HL-60/S4 treated with retinoic acid at 250 ng/mL for 4 days and 3 days (cell line): ENCODE measurements around the gene TAF11L14.
"Not testable (repeated sequence)": the region's sequence is repeated elsewhere in the genome, so short reads cannot be mapped to it uniquely, and the experiment has no call there.

Source experiments
- in situ Hi-C: fragments of 300-500 bp; cut with MboI; formaldehyde crosslinking; loops from 2 replicates; pipeline ENCODE4 v1.7.0; 2022; ENCODE audit warnings: low sequenced_read_pairs

TAF11L14 gene

GRCh38 chr5:17634160-17634559 lies at the start of gene TAF11L14:
TSS of gene TAF11L14 (plus strand) at chr5:17634460.
- in situ Hi-C loops, result no loop called here

- in situ Hi-C loops, result not testable (repeated sequence)
Observed at GRCh38 chr5:17585658-17586057, 48.6 kb upstream of the TAF11L14 start, which contains the start of gene TAF11L7. TSS of gene TAF11L7 (minus strand) at chr5:17585758.

- in situ Hi-C loops, result not testable (repeated sequence)
Observed at GRCh38 chr5:17590860-17591259, 43.4 kb upstream of the TAF11L14 start, which contains the start of gene TAF11L8. TSS of gene TAF11L8 (minus strand) at chr5:17590960.

DNA sequence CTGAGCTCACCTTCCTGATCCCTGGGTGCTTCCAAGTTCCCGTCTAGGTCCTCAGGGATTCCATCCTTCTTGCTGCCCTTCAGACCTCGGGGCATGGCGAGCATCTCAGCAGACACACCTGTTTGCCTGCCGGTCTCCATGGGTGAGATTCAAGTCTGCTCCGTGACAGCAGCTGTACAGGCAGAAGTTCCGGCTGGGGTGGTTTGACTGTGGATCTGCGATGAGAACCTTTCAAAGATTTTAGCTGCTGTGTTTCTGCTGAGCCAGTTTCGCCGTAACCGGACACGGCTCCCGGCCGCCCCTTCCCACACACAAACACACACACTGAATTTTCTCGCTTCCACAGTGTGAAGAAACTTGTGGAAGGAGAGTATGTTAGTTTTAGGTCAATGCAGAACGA lies 40.0 kb upstream of the TAF11L14 start, which contains the start of gene TAF11L9:
TAF11L9 (minus strand) TSS at position 140 of the 400 bp plus-strand sequence.
- in situ Hi-C loops, result not testable (repeated sequence)

GRCh38 chr5:17597728-17598127 lies 36.5 kb upstream of the TAF11L14 start, which contains the start of gene TAF11L10:
TSS of gene TAF11L10 (minus strand) at chr5:17597828.
- in situ Hi-C loops, result not testable (repeated sequence)

DNA sequence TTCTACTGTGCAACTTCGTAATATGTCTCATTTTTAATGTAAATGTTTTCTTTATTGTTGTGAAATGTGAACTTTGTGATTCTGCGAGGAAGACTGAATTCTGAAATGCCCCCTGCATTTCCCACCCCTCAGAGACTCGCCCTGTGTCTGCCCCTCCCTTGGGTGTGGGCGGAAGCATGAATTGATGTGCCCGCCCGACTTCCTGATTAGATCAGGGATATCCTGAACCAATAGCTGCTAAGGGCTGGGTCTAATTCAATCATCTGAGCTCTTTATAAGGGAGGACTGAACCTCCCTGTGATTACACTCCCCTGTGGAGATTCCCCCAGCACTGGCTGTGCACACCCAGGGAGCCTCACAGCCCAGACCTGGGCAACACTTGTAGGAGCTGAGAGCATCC lies 30.4 kb upstream of the TAF11L14 start, which contains the start of gene TAF11L11:
TAF11L11 (plus strand) TSS at position 304 of the 400 bp plus-strand sequence.
- in situ Hi-C loops, result not testable (repeated sequence)

GRCh38 chr5:17604951-17605350 lies 29.3 kb upstream of the TAF11L14 start:
- in situ Hi-C loops, result no loop called here

GRCh38 chr5:17607461-17607860 lies 26.8 kb upstream of the TAF11L14 start:
- in situ Hi-C loops, result not testable (repeated sequence)

- in situ Hi-C loops, result not testable (repeated sequence)
Observed at GRCh38 chr5:17610092-17610491, 24.2 kb upstream of the TAF11L14 start, which contains the start of gene TAF11L12. TSS of gene TAF11L12 (plus strand) at chr5:17610392.

GRCh38 chr5:17614872-17615605 lies 19.2 kb upstream of the TAF11L14 start:
- in situ Hi-C loops, result no loop called here

DNA sequence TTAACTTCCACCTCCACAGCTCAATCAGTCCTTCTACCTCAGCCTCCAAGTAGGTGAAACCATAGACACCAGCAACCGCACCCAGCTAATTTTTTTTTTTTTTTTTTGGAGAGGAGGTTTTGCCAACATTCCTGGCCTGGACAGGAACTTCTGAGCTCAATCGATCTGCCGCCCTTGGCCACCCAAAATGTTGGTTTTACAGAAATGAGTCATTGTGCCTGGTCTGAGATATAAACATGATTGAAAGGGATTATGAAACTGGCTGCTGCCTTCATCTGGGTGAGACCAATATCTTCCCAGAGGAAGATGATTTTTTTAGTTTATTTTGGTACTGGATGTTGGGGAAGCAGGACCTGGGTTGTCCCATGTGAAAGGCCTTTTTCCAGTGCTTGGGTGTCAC lies 14.9 kb upstream of the TAF11L14 start:
- in situ Hi-C loops, result no loop called here

GRCh38 chr5:17620627-17621026 lies 13.6 kb upstream of the TAF11L14 start:
- in situ Hi-C loops, result no loop called here

DNA sequence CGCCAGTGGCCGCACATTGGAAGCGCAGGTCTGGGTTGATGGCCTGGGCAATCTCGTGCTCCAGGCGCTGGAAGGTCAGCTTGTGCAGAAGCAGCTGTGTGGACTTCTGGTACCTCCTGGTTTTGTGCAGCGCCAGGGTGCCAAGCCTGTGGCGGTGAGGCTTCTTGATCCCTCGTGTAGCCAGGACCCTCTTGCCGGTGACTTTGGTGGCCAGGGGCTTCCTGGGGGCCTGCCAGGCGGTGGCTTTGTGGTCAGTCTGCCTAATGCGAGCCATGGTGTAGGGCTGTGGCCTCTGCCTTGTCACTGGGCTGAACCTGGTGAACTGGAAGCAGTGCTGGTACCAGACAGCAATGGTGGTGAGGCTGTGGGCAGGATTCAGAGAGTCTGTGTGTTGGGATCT lies 8.6 kb upstream of the TAF11L14 start:
- in situ Hi-C loops, result no loop called here

DNA sequence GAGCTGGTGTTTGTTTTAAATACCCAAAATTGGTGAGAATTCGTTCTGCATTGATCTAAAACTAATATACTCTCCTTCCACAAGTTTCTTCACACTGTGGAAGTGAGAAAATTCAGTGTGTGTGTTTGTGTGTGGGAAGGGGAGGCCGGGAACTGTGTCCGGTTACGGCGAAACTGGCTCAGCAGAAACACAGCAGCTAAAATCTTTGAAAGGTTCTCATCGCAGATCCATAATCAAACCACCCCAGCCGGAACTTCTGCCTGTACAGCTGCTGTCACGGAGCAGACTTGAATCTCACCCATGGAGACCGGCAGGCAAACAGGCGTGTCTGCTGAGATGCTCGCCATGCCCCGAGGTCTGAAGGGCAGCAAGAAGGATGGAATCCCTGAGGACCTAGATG lies 2.5 kb upstream of the TAF11L14 start, which contains the start of gene TAF11L13:
TAF11L13 (plus strand) TSS at position 301 of the 400 bp plus-strand sequence.
- in situ Hi-C loops, result not testable (repeated sequence)

DNA sequence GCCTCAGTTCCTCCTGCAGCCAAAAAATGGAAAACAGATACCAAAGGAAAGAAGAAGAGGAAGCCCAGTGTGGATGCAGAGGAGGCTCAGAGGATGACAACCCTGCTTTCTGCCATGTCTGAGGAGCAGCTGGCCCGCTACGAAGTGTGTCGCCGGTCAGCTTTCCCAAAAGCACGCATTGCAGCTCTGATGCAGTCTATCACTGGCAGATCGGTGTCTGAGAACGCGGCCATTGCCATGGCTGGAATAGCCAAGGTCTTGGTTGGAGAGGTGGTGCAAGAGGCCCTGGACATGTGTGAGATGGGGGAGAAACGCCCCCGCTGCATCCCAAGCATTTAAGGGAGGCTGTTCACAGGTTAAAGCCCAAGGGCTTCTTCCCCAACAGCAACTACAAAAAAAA lies 15.0 kb downstream of the TAF11L14 start:
- in situ Hi-C loops, result not testable (repeated sequence)

- in situ Hi-C loops, result not testable (repeated sequence)
Observed at GRCh38 chr5:17655201-17655759, 21.0 kb downstream of the TAF11L14 start.

- in situ Hi-C loops, result no loop called here
Observed at GRCh38 chr5:17655921-17656320, 21.7 kb downstream of the TAF11L14 start.

DNA sequence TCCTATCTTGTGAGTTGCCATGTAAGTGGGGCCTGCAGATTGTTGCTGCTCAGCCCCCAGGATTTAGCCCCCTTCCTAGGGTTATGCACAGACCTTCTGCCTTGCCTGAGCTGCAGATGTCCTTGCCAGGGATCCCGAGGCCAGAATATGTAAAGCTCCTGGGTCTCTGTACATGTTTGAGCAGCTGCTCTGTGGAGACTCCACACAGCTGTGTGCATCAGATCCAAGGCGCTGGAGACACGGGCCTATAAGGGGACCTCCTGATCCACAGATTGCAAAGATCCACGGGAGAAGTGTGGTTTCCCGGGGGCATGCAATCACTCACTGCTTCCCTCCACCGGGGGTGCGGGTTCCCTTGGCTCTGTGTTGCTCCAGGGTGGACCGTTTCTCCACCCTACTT lies 28.9 kb downstream of the TAF11L14 start:
- in situ Hi-C loops, result no loop called here

DNA sequence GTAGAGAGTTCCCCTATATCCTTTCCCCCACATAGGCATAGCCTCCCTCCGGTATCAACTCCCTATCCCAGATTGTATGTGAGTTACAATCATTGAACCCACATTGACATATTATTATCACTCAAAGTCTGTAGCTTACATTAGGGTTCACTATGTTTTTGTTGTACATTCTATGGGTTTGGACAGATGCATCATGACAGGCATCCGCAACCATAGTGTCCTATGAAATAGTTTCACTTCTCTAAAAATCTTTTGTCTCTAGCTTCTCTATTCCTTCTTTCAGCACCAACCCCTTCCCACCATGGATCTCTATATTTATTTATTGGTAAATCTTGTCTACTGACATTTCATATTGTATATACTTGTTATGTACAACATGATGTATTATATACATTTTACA lies 31.6 kb downstream of the TAF11L14 start:
- in situ Hi-C loops, result no loop called here

- in situ Hi-C loops, result no loop called here
Observed at GRCh38 chr5:17666726-17667235, 32.5 kb downstream of the TAF11L14 start.

DNA sequence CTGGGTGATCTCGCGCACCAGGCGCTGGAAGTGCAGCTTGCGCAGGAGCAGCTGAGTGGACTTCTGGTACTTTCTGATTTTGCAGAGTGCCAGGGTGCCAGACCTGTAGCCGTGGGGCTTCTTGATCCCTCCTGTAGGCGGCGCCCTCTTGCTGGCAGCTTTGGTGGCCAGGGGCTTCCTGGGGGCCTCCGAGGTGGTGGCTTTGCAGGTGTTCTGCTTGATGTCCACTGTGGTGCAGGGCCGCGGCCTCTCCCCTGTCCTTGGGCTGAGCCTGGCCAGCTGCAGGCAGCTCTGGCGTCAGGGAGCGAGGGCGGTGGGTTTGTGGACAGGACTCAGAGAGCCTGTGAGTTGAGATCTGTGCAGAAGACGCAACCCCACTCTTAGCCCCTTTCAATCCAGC lies 36.1 kb downstream of the TAF11L14 start:
- in situ Hi-C loops, result no loop called here
